Esophagus squamous epithelium (tissue), 4 donors: ENCODE measurements around the gene PSMB2.

Experiments used
- POLR2A ChIP-seq, 4 donors: fragments of 450-650 bp; IDR thresholded peaks; one replicate each; pipeline ENCODE4 v1.6.1; 2017; ENCODE audit warnings: antibody characterized with exemption in 4 of 4, mild to moderate bottlenecking in 4 of 4, moderate library complexity in 3 of 4
- TF ChIP-seq, protein P1 (sequence below), 6 experiments: fragments of 450-650 bp in 4 of 6; fragments of 200-600 bp in 2 of 6; sonication (generic) in 2 of 6; IDR thresholded peaks; one replicate each; pipeline ENCODE4 v1.5.1; 2016 to 2019; ENCODE audit warnings: antibody characterized with exemption in 6 of 6, mild to moderate bottlenecking in 4 of 6, moderate library complexity in 4 of 6

GRCh38 chr1:35570589-35571137 lies 70.7 kb downstream of the PSMB2 start:
- TF ChIP-seq, protein P1, sequence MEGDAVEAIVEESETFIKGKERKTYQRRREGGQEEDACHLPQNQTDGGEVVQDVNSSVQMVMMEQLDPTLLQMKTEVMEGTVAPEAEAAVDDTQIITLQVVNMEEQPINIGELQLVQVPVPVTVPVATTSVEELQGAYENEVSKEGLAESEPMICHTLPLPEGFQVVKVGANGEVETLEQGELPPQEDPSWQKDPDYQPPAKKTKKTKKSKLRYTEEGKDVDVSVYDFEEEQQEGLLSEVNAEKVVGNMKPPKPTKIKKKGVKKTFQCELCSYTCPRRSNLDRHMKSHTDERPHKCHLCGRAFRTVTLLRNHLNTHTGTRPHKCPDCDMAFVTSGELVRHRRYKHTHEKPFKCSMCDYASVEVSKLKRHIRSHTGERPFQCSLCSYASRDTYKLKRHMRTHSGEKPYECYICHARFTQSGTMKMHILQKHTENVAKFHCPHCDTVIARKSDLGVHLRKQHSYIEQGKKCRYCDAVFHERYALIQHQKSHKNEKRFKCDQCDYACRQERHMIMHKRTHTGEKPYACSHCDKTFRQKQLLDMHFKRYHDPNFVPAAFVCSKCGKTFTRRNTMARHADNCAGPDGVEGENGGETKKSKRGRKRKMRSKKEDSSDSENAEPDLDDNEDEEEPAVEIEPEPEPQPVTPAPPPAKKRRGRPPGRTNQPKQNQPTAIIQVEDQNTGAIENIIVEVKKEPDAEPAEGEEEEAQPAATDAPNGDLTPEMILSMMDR (IDR thresholded peaks at IDR 0.05), result no peak
- no peak for TF ChIP-seq POLR2A (IDR thresholded peaks at IDR 0.05)
